ENCODE measurements around the gene STOML3. TPM values are rescaled to one million over a fixed set of nuclear protein-coding genes. Genes with fewer than 3 reads are reported as not detected.

STOML3 gene
- total RNA-seq, 3 donors from 2014 or later (not counting 1 experiment from before 2014, with no cell fraction given): not detected

DNA sequence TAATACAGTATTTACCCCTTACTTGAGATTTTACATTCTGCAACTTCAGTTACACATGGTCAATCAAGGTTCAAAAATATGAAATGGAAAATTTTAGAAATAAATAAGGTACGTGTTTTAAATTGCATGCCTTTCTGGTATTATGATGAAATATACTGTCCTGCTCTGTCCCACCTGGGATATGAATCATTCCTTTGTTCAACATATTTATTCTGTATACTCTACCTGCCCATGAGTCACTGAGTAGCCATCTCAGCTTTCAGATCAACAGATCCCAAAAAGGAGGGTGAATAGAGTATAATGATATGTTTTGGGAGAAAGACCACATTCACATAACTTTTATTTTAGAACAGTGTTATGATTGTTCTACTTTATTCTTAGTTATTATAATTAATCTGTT lies 37.8 kb downstream of the STOML3 start:
- no peaks in the 10 kb centered on the region for H3K36me3 Mint-ChIP-seq
- no peak for ATAC-seq
- H3K9me3 Mint-ChIP-seq: peaks cover 0 to 2% of the 10 kb centered on the region in 2 donors
- H3K27ac Mint-ChIP-seq: no peak overlapping the region
- no peak overlapping the region for H3K4me3 ChIP-seq (ENCODE audit: low read length)
- no CpG with 5 or more reads among the region's 1 CpG for WGBS (ENCODE audit: insufficient coverage)
- H3K4me1 ChIP-seq (ENCODE audit: control insufficient read depth, insufficient read depth, low read length): no peaks in the 10 kb centered on the region
- no peaks in the 10 kb centered on the region for H3K4me1 Mint-ChIP-seq
- H3K9me3 ChIP-seq (ENCODE audit: control insufficient read depth, insufficient read depth, low read length): no peaks in the 10 kb centered on the region
- H3K4me3 Mint-ChIP-seq: no peak overlapping the region
- DNase-seq: no peak
- H3K27ac ChIP-seq (ENCODE audit: low read length): no peak overlapping the region
- intact Hi-C loops (cut with micrococcal nuclease): no loop called here
- no peaks in the 10 kb centered on the region for H3K27me3 Mint-ChIP-seq (ENCODE audit: low read depth in 2 of 2)
- no peaks in the 10 kb centered on the region for H3K27me3 ChIP-seq (ENCODE audit: control insufficient read depth, insufficient read depth, low read length)
- H3K36me3 ChIP-seq (ENCODE audit: control insufficient read depth, insufficient read depth, low read length): no peaks in the 10 kb centered on the region
- TF ChIP-seq, protein P1, sequence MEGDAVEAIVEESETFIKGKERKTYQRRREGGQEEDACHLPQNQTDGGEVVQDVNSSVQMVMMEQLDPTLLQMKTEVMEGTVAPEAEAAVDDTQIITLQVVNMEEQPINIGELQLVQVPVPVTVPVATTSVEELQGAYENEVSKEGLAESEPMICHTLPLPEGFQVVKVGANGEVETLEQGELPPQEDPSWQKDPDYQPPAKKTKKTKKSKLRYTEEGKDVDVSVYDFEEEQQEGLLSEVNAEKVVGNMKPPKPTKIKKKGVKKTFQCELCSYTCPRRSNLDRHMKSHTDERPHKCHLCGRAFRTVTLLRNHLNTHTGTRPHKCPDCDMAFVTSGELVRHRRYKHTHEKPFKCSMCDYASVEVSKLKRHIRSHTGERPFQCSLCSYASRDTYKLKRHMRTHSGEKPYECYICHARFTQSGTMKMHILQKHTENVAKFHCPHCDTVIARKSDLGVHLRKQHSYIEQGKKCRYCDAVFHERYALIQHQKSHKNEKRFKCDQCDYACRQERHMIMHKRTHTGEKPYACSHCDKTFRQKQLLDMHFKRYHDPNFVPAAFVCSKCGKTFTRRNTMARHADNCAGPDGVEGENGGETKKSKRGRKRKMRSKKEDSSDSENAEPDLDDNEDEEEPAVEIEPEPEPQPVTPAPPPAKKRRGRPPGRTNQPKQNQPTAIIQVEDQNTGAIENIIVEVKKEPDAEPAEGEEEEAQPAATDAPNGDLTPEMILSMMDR (IDR thresholded peaks at IDR 0.05): no peak

DNA sequence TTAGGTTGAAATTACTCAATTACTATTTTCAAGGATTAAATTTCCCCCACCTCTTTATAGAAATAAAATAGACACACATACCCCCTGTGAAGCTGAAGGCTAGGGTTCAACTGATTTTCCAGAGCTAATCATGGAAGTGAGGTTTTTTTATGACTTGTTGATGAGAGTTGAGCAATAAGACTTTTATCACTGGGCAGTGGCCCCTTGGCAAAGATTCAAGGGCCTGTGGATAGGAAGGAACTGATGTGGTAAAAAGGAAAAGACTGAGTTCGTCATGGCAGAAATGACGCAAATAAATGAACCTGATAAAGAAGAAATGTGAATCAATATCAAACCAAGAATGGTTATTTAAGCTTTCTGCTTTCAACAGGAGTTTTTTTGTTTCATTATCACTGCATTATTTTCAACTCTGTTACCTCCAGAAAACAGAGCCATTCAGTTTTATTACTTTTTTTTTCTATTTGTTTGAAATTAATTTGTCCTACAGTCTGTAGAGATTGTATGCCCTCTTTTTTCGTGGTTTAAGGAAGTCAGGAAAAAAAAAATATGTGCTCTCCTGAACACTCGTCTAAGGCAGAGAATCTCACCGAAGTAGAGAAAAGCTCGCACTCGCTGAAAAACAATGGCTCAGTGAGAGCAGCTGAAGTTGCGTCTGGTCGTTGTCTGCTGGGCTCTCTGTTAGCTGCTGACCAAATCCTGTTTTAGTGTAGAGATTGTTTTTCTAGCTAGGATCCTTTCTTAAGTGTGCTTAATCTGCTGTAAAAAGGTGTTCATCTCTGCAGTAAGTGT lies 38.9 kb downstream of the STOML3 start:
- no peaks in the 10 kb centered on the region for H3K27me3 Mint-ChIP-seq (ENCODE audit: low read depth in 2 of 2)
- WGBS (ENCODE audit: insufficient coverage): 50% methylated on average over 9 of the region's 9 CpGs
- peaks cover 0 to 2% of the 10 kb centered on the region in 2 donors for H3K9me3 Mint-ChIP-seq
- H3K27me3 ChIP-seq (ENCODE audit: control insufficient read depth, insufficient read depth, low read length): no peaks in the 10 kb centered on the region
- H3K36me3 Mint-ChIP-seq: no peaks in the 10 kb centered on the region
- H3K27ac ChIP-seq (ENCODE audit: low read length): no peak overlapping the region
- no peak overlapping the region for H3K27ac Mint-ChIP-seq
- DNase-seq (no peak), ATAC-seq (no peak)
- no peak overlapping the region for H3K4me3 Mint-ChIP-seq
- H3K36me3 ChIP-seq (ENCODE audit: control insufficient read depth, insufficient read depth, low read length): no peaks in the 10 kb centered on the region
- TF ChIP-seq, protein P1 (IDR thresholded peaks at IDR 0.05): no peak
- intact Hi-C loops (cut with micrococcal nuclease): no loop called here
- H3K9me3 ChIP-seq (ENCODE audit: control insufficient read depth, insufficient read depth, low read length): no peaks in the 10 kb centered on the region
- no peak overlapping the region for H3K4me3 ChIP-seq (ENCODE audit: low read length)
- H3K4me1 ChIP-seq (ENCODE audit: control insufficient read depth, insufficient read depth, low read length): no peaks in the 10 kb centered on the region
- no peaks in the 10 kb centered on the region for H3K4me1 Mint-ChIP-seq

DNA sequence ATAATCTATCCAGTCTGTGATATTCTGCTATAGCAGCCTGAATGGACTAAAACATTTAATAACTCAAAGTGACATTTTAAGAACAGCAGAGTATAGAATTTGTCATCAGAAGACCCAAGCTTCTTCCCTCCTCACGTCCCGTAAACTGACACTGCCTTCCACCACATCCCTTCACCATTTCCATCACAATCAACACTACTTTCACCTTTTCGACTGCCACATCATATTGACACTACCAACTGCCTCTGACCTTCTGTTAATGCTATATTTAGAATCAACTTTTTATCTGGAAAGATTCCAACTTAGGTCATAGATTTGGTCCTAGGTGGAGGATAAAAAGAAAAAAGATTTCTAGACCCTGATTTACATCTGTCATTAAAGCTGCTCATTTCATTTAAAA lies 39.6 kb downstream of the STOML3 start:
- no peak overlapping the region for H3K4me3 ChIP-seq (ENCODE audit: low read length)
- H3K9me3 ChIP-seq (ENCODE audit: control insufficient read depth, insufficient read depth, low read length): no peaks in the 10 kb centered on the region
- WGBS (ENCODE audit: insufficient coverage): 75% methylated on average over 2 of the region's 3 CpGs
- H3K9me3 Mint-ChIP-seq: peaks cover 0 to 6% of the 10 kb centered on the region in 2 donors
- no peaks in the 10 kb centered on the region for H3K36me3 ChIP-seq (ENCODE audit: control insufficient read depth, insufficient read depth, low read length)
- TF ChIP-seq, protein P1 (IDR thresholded peaks at IDR 0.05): no peak
- no peaks in the 10 kb centered on the region for H3K27me3 Mint-ChIP-seq (ENCODE audit: low read depth in 2 of 2)
- no peaks in the 10 kb centered on the region for H3K36me3 Mint-ChIP-seq
- intact Hi-C loops (cut with micrococcal nuclease): no loop called here
- H3K4me1 Mint-ChIP-seq: no peaks in the 10 kb centered on the region
- no peak overlapping the region for H3K27ac ChIP-seq (ENCODE audit: low read length)
- H3K4me3 Mint-ChIP-seq: no peak overlapping the region
- H3K27ac Mint-ChIP-seq: no peak overlapping the region
- ATAC-seq (no peak), DNase-seq (no peak)
- H3K27me3 ChIP-seq (ENCODE audit: control insufficient read depth, insufficient read depth, low read length): no peaks in the 10 kb centered on the region
- no peaks in the 10 kb centered on the region for H3K4me1 ChIP-seq (ENCODE audit: control insufficient read depth, insufficient read depth, low read length)

DNA sequence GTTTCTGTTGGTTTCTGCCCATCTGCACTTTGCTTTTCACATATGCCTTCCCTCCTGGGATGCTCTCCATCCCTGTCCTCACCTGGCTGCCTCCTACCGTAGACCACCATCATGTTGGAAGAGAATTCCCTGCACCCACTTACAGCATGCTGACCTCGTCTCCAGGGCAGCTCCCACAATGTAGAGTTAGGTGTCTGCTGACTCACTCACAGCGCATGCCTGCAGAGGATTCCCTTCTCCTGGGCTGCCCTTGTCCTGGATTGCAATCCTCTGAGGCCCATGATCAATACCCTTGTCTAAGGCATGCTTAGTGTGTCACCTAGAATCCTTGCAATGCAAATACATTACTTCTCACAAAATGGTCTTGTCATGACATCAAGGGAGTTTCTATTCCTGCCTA lies 43.6 kb downstream of the STOML3 start:
- Histone ChIP-seq H3K4me3 (ENCODE audit: low read length) (no peak overlapping the region), H3K27ac (ENCODE audit: low read length) (no peak overlapping the region), H3K9me3 (ENCODE audit: control insufficient read depth, insufficient read depth, low read length) (no peaks in the 10 kb centered on the region), H3K36me3 (ENCODE audit: control insufficient read depth, insufficient read depth, low read length) (no peaks in the 10 kb centered on the region), H3K27me3 (ENCODE audit: control insufficient read depth, insufficient read depth, low read length) (no peaks in the 10 kb centered on the region), H3K4me1 (ENCODE audit: control insufficient read depth, insufficient read depth, low read length) (no peaks in the 10 kb centered on the region)
- Mint-ChIP-seq H3K4me1 (no peaks in the 10 kb centered on the region), H3K27ac (no peak overlapping the region), H3K36me3 (no peaks in the 10 kb centered on the region), H3K9me3 (peaks cover 0 to 6% of the 10 kb centered on the region in 2 donors), H3K4me3 (no peak overlapping the region), H3K27me3 (ENCODE audit: low read depth in 2 of 2) (no peaks in the 10 kb centered on the region)
- TF ChIP-seq, protein P1 (IDR thresholded peaks at IDR 0.05): no peak
- no peak for DNase-seq
- ATAC-seq: no peak
- intact Hi-C loops (cut with micrococcal nuclease): no loop called here
- WGBS (ENCODE audit: insufficient coverage): 81% methylated on average over 3 of the region's 3 CpGs
